ENCODE data around the gene ERMARD. TPM values are rescaled to one million over a fixed set of nuclear protein-coding genes. Genes with fewer than 3 reads are reported as not detected.
A peak's percentile ranks its signal among the peaks of the same experiment; 100 is the strongest.

The ERMARD gene
- 17.0 and 25.3 TPM in 2 replicates for total RNA-seq (2022)
- percentile 71 among the genes with signal in this experiment for Bru-seq, nascent RNA
- BruChase-seq, experiment 1, labeled RNA remaining after a 2-hour chase: percentile 75 among the genes with signal in this experiment
- BruChase-seq, experiment 2, labeled RNA remaining after a 6-hour chase: percentile 67 among the genes with signal in this experiment
- long read RNA-seq, transcript ERMARD-203 (18 exons, 2,141 nt): major isoform, 9 of 26 reads
- long read RNA-seq, partial matches to known transcripts: 3 of 26 reads
- long read RNA-seq, other reads (novel, unspliced or antisense): 13 of 26 reads

GRCh38 chr6:169751242-169752073, at the start of gene ERMARD, which contains the start of gene DYNLT2:
Gene ERMARD, plus strand, starts transcription at chr6:169751622. Its CDS starts 36 bp downstream, at chr6:169751658.
Gene DYNLT2, minus strand, starts transcription at chr6:169751572. Its CDS starts 114 bp downstream, at chr6:169751458.
- Mint-ChIP-seq H3K9me3 (ENCODE audit: unreplicated experiment) (peaks cover 2% of the 10 kb centered on the region), H3K36me3 (ENCODE audit: insufficient read depth, unreplicated experiment) (peaks cover 9% of the 10 kb centered on the region), H3K27ac (ENCODE audit: unreplicated experiment) (peak within 1 kb of the TSS; percentile 100), H3K4me1 (ENCODE audit: low read depth, unreplicated experiment) (peaks cover 12% of the 10 kb centered on the region), H3K4me3 (ENCODE audit: unreplicated experiment) (peak within 1 kb of the TSS; percentile 99), H3K27me3 (ENCODE audit: insufficient read depth, unreplicated experiment) (no peaks in the 10 kb centered on the region)
- POLR2A ChIA-PET: interaction anchor here (0.8 to 1.9 kb wide), 8 partner anchors 26 to 803 kb away, joined by 3 to 14 read pairs (median 4); partner anchors contain the start of genes C6orf120, TBP and WDR27
- Histone ChIP-seq H3K4me1 (peaks cover 12% of the 10 kb centered on the region), H3K36me3 (ENCODE audit: control insufficient read depth, insufficient read depth, low read length) (no peaks in the 10 kb centered on the region), H3K9me3 (no peaks in the 10 kb centered on the region), H3K4me3 (ENCODE audit: low read depth, low read length) (peak within 1 kb of the TSS; percentile 73), H3K27me3 (replicated peaks; ENCODE audit: control insufficient read depth, insufficient read depth, low read length) (no peaks in the 10 kb centered on the region)
- intact Hi-C loops (cut with micrococcal nuclease; ENCODE audit: unreplicated experiment): loop anchor here (1.0 kb wide), 2 partner anchors 26 to 49 kb away; partner anchors contain the start of genes C6orf120 and WDR27
- no peak for TF ChIP-seq CTCF (IDR thresholded peaks at IDR 0.05; ENCODE audit: insufficient read depth in 1 of 2, low read depth in 1 of 2, low read length in 1 of 2, severe bottlenecking in 1 of 2, unreplicated experiment in 1 of 2)
- no TSS peak for BruUV-seq (replicated peaks)
- CTCF ChIA-PET: no interaction called here
- peak; percentile 94 to 96 for DNase-seq

DNA sequence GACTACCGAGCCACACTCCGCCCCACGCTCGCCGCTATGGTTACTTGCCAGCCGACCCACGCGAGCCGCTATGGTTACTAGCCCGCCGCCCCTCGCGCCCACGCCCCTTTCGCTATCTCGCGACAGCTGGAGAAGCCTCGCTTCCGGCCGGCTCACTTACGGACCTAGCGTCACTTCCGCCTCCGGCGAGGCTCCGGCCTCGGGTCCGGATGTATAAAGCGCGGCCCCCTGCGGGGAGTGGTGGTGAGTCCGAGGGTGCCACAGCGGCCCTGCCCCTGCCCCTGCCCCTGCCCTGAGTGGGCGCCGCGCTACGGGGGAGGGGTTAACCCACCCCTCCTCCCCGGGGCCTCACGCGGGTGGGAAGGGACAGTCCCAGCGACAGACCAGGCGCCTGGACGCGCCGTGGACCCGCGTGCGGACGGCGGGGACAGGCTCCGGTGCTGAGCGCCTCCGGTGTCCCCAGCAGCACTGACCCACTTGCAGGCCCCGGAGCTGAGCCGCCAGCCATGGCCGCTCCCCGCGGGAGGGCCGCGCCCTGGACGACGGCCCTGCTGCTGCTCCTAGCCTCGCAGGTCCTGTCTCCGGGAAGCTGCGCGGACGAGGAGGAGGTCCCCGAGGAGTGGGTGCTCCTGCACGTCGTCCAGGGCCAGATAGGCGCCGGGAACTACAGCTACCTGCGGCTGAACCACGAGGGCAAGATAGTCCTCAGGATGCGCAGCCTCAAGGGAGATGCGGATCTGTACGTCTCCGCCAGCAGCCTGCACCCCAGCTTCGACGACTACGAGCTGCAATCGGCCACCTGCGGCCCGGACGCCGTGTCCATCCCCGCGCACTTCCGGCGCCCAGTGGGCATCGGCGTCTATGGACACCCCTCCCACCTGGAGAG, 49.2 kb upstream of the ERMARD start, which contains the start of the genes C6orf120 and WDR27:
TSS of gene C6orf120 (plus strand) at position 173 of the 886 bp plus-strand sequence. CDS start at position 507, 334 bp downstream.
TSS of gene WDR27 (minus strand) at position 76 of the 886 bp plus-strand sequence. CDS start 13,024 bp downstream, outside the sequence.
- no peak for TF ChIP-seq CTCF (IDR thresholded peaks at IDR 0.05; ENCODE audit: insufficient read depth in 1 of 2, low read depth in 1 of 2, low read length in 1 of 2, severe bottlenecking in 1 of 2, unreplicated experiment in 1 of 2)
- Histone ChIP-seq H3K27me3 (replicated peaks; ENCODE audit: control insufficient read depth, insufficient read depth, low read length) (no peaks in the 10 kb centered on the region), H3K4me1 (peaks cover 25% of the 10 kb centered on the region), H3K4me3 (ENCODE audit: low read depth, low read length) (peak within 1 kb of the TSS; percentile 87), H3K9me3 (no peaks in the 10 kb centered on the region), H3K36me3 (ENCODE audit: control insufficient read depth, insufficient read depth, low read length) (peaks cover 1% of the 10 kb centered on the region)
- peaks cover 47% of the 10 kb centered on the region for H3K36me3 Mint-ChIP-seq (ENCODE audit: insufficient read depth, unreplicated experiment)
- peak within 1 kb of the TSS; percentile 85 for H3K27ac Mint-ChIP-seq (ENCODE audit: unreplicated experiment)
- BruUV-seq (replicated peaks): no TSS peak
- intact Hi-C loops (cut with micrococcal nuclease; ENCODE audit: unreplicated experiment): loop anchor here (1.0 to 5.0 kb wide), 4 partner anchors 49 to 850 kb away; partner anchors contain the start of genes DLL1, DYNLT2, ERMARD and PSMB1
- peaks cover 13% of the 10 kb centered on the region for H3K4me1 Mint-ChIP-seq (ENCODE audit: low read depth, unreplicated experiment)
- H3K27me3 Mint-ChIP-seq (ENCODE audit: insufficient read depth, unreplicated experiment): no peaks in the 10 kb centered on the region
- H3K9me3 Mint-ChIP-seq (ENCODE audit: unreplicated experiment): no peaks in the 10 kb centered on the region
- DNase-seq: peak; percentile 95 to 97
- CTCF ChIA-PET: no interaction called here
- peak within 1 kb of the TSS; percentile 85 for H3K4me3 Mint-ChIP-seq (ENCODE audit: unreplicated experiment)
- POLR2A ChIA-PET: interaction anchor here (0.6 to 1.7 kb wide), 4 partner anchors 9 to 84 kb away, joined by 3 read pairs; no protein-coding TSS in a partner anchor

Data from Caco-2 (cell line).